Hepatocyte (in vitro differentiated cells): ENCODE results near the gene TPGS2. TPM values are rescaled to one million over a fixed set of nuclear protein-coding genes. Genes with fewer than 3 reads are reported as not detected.

Source experiments
- DNase-seq: peaks from one replicate; pipeline ENCODE4 v3.0.0-alpha.2; 2016; ENCODE audit warnings: low spot score
- H2AFZ ChIP-seq: fragments of 200-600 bp; sonication (generic); 2 replicates; pipeline ENCODE4 v1.6.0; 2016; ENCODE audit warnings: antibody characterized with exemption, mild to moderate bottlenecking
- H3K27ac ChIP-seq: fragments of 200-600 bp; sonication (generic); 2 replicates; pipeline ENCODE4 v1.5.1; 2016; ENCODE audit warnings: mild to moderate bottlenecking
- H3K27me3 ChIP-seq: fragments of 200-600 bp; sonication (generic); 2 replicates; pipeline ENCODE4 v1.6.1; 2016
- H3K36me3 ChIP-seq: fragments of 200-600 bp; sonication (generic); replicated peaks from 2 replicates; pipeline ENCODE4 v1.5.1; 2016; ENCODE audit warnings: low read depth; ENCODE audit not compliant: insufficient read depth
- H3K4me1 ChIP-seq: fragments of 200-600 bp; sonication (generic); 2 replicates; pipeline ENCODE4 v1.5.1; 2016; ENCODE audit warnings: mild to moderate bottlenecking, moderate library complexity; ENCODE audit not compliant: insufficient read depth
- H3K4me2 ChIP-seq: fragments of 200-600 bp; sonication (generic); 2 replicates; pipeline ENCODE4 v1.6.0; 2016
- H3K4me3 ChIP-seq: fragments of 200-600 bp; sonication (generic); 2 replicates; pipeline ENCODE4 v1.5.1; 2016; ENCODE audit warnings: mild to moderate bottlenecking
- H3K79me2 ChIP-seq: fragments of 200-600 bp; sonication (generic); 2 replicates; pipeline ENCODE4 v1.6.0; 2017; ENCODE audit warnings: mild to moderate bottlenecking
- H3K9me2 ChIP-seq: fragments of 200-600 bp; sonication (generic); replicated peaks from 2 replicates; pipeline ENCODE4 v1.6.0; 2017; ENCODE audit warnings: mild to moderate bottlenecking; ENCODE audit not compliant: insufficient read depth
- H3K9me3 ChIP-seq: fragments of 200-600 bp; sonication (generic); 2 replicates; pipeline ENCODE4 v1.5.1; 2016; ENCODE audit warnings: low read depth, mild to moderate bottlenecking
- H4K20me1 ChIP-seq: fragments of 200-600 bp; sonication (generic); 2 replicates; pipeline ENCODE4 v1.6.0; 2016; ENCODE audit warnings: mild to moderate bottlenecking; ENCODE audit not compliant: insufficient read depth, poor library complexity, severe bottlenecking
- EZH2 ChIP-seq: fragments of 200-600 bp; sonication (generic); IDR thresholded peaks from 2 replicates; pipeline ENCODE4 v1.6.1; 2016; ENCODE audit warnings: antibody characterized with exemption, mild to moderate bottlenecking, borderline replicate concordance
- EZH2phosphoT487 ChIP-seq: fragments of 200-600 bp; sonication (generic); IDR thresholded peaks from one replicate; pipeline ENCODE4 v1.6.1; 2018; ENCODE audit warnings: antibody characterized with exemption, mild to moderate bottlenecking, low read depth, moderate library complexity; ENCODE audit not compliant: unreplicated experiment, severe bottlenecking
- WGBS: methylation state at CpG from one replicate; pipeline ENCODE4 v1.1.6; 2016; ENCODE audit warnings: low lambda C conversion rate; ENCODE audit errors: missing lambda C conversion rate; 5-methylcytosine and 5-hydroxymethylcytosine counted together
- polyA plus RNA-seq: library from polyadenylated mRNA; unstranded; fragments of >200 nt; fragmentation: Nextera tagmentation; extraction: Ambion mirVana; gene quantifications from 2 replicates; pipeline ENCODE4 v1.2.1, GENCODE V29; 2016
- total RNA-seq: library from RNA; depleted of rRNA; stranded (reverse); fragments of >200 nt; gene quantifications from 2 replicates; pipeline ENCODE4 v1.2.3, GENCODE V29; 2014
- TF ChIP-seq, protein P1 (sequence below): fragments of 200-600 bp; sonication (generic); IDR thresholded peaks from 2 replicates; pipeline ENCODE4 v1.5.1; 2016; ENCODE audit warnings: antibody characterized with exemption, mild to moderate bottlenecking; ENCODE audit not compliant: poor library complexity

Gene TPGS2
- total and polyA plus RNA-seq, 2 experiments from 2014 or later: 57.0 to 83.0 TPM

DNA sequence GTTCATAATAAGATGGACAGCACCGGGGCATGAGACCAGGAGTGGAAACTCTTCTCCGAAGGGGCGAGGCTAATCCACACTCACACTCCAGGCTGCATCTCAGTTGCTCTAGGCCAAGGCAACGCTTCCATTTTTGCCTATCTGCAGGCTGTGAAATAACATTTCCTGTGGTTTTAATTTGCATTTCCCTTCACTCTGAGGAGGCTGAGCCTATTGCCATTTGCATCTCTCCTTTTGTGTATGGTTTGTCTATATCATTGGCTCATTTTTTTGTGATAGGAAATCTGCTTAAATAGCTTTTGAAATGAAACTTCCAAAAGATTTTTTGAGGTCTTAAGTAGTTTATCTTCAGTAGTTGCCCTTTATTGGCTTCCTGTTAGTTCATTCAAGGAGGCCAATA, 57.6 kb downstream of the TPGS2 start:
- no peaks in the 10 kb centered on the region for H3K27me3 ChIP-seq
- TF ChIP-seq, protein P1, sequence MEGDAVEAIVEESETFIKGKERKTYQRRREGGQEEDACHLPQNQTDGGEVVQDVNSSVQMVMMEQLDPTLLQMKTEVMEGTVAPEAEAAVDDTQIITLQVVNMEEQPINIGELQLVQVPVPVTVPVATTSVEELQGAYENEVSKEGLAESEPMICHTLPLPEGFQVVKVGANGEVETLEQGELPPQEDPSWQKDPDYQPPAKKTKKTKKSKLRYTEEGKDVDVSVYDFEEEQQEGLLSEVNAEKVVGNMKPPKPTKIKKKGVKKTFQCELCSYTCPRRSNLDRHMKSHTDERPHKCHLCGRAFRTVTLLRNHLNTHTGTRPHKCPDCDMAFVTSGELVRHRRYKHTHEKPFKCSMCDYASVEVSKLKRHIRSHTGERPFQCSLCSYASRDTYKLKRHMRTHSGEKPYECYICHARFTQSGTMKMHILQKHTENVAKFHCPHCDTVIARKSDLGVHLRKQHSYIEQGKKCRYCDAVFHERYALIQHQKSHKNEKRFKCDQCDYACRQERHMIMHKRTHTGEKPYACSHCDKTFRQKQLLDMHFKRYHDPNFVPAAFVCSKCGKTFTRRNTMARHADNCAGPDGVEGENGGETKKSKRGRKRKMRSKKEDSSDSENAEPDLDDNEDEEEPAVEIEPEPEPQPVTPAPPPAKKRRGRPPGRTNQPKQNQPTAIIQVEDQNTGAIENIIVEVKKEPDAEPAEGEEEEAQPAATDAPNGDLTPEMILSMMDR: no peak
- TF ChIP-seq EZH2: no peak
- no peak for TF ChIP-seq EZH2phosphoT487
- no peaks in the 10 kb centered on the region for H4K20me1 ChIP-seq
- no peak overlapping the region for H3K4me2 ChIP-seq
- no peaks in the 10 kb centered on the region for H3K9me2 ChIP-seq
- H2AFZ ChIP-seq: no peak overlapping the region
- DNase-seq: no peak
- no peak overlapping the region for H3K27ac ChIP-seq
- H3K79me2 ChIP-seq: no peaks in the 10 kb centered on the region
- H3K4me3 ChIP-seq: no peak overlapping the region
- 86% methylated on average over 4 of the region's 4 CpGs for WGBS
- no peaks in the 10 kb centered on the region for H3K36me3 ChIP-seq
- H3K9me3 ChIP-seq: no peaks in the 10 kb centered on the region
- no peaks in the 10 kb centered on the region for H3K4me1 ChIP-seq

DNA sequence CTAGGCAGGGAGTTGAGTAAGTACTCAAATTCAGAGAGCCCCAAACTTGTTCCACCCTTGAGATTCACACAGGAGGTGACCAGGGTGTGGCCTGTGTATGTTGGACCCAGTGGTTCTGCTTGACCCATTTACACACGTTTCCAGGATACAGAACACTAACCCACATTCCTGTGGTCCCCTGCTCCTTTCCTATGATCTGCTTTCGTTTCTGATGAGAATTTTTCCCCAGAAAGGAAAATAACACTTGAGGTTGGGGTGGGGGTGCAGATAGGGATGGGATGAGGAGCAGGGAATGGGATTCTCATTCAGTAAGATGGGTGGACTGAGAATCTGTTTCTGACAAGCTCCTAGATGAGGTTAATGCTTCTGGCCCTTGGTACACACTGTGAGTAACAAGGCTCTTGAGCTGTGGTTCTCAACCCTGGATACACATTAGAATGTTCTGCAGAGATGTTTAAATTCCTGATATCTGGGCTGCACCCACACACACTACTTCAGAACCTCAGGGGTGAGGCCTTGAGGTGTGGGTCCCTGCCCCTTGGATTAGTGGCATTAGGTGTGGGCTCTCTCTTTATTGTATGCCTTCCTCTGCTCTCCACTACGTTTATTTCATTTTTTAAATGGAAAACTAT, 58.4 kb downstream of the TPGS2 start:
- TF ChIP-seq, protein P1: no peak
- TF ChIP-seq EZH2phosphoT487: no peak
- TF ChIP-seq EZH2: no peak
- no peaks in the 10 kb centered on the region for H3K4me1 ChIP-seq
- H3K27me3 ChIP-seq: no peaks in the 10 kb centered on the region
- no peak overlapping the region for H3K27ac ChIP-seq
- WGBS: 90% methylated on average over 3 of the region's 3 CpGs
- H4K20me1 ChIP-seq: no peaks in the 10 kb centered on the region
- no peak for DNase-seq
- H3K36me3 ChIP-seq: no peaks in the 10 kb centered on the region
- no peaks in the 10 kb centered on the region for H3K79me2 ChIP-seq
- H3K9me3 ChIP-seq: no peaks in the 10 kb centered on the region
- no peak overlapping the region for H3K4me3 ChIP-seq
- H3K4me2 ChIP-seq: no peak overlapping the region
- H2AFZ ChIP-seq: no peak overlapping the region
- no peaks in the 10 kb centered on the region for H3K9me2 ChIP-seq

DNA sequence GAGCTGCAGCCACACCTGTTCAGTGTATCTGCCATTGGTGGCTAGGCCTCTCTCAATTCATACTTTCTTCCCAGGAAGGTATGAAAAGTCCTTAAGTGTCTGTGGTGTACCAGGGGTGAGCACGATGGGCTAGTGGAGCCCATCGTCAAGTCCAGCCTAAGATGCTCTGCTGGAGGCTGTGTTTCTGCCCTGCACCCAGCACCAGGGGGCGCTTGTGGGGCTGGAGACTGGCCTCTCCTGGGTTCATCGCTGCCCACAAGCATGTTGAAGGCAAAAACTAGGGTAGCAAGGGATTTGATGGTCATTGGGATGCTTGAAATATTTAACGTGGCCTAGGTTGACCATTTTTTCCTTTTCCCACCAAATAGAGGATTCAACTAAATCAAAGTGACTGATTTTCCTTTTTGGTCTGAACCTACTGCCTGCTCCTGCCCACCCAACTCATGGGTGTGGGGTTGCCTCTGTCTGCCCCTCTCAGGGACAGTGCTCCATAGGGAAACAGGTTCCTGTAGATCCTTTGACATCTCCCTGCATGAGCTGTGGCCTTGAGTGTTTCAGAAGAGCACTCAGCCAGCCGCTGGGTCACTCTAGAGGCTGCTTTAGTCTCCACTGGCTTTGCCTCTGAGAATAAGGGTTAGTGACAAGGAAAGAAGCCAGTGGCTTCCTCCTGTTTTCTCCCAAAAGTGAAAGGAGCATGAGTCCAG, 59.0 kb downstream of the TPGS2 start:
- H3K9me2 ChIP-seq: no peaks in the 10 kb centered on the region
- TF ChIP-seq EZH2: no peak
- TF ChIP-seq, protein P1: peak; percentile 21
- no peaks in the 10 kb centered on the region for H3K4me1 ChIP-seq
- H3K27me3 ChIP-seq: no peaks in the 10 kb centered on the region
- WGBS: 69% methylated on average over 6 of the region's 6 CpGs
- H3K4me3 ChIP-seq: no peak overlapping the region
- DNase-seq: no peak
- no peaks in the 10 kb centered on the region for H3K9me3 ChIP-seq
- no peak overlapping the region for H2AFZ ChIP-seq
- no peak overlapping the region for H3K27ac ChIP-seq
- no peaks in the 10 kb centered on the region for H3K79me2 ChIP-seq
- no peak overlapping the region for H3K4me2 ChIP-seq
- H4K20me1 ChIP-seq: no peaks in the 10 kb centered on the region
- H3K36me3 ChIP-seq: no peaks in the 10 kb centered on the region
